H9 (cell line): Measurements from ENCODE around the gene POLR1C. TPM values are rescaled to one million over a fixed set of nuclear protein-coding genes. Genes with fewer than 3 reads are reported as not detected.

ENCODE experiments used
- DNase-seq: peaks from one replicate; pipeline ENCODE4 v3.0.0-alpha.2; 2017
- H2AFZ ChIP-seq: one replicate; pipeline ENCODE4 v1.6.1; 2013; ENCODE audit warnings: mild to moderate bottlenecking, low read length, control low read depth, moderate library complexity
- H2AK5ac ChIP-seq: 2 replicates; pipeline ENCODE4 v1.6.1; 2013; ENCODE audit warnings: low read length, control low read depth, mixed read lengths; ENCODE audit not compliant: insufficient read length
- H2BK120ac ChIP-seq: one replicate; pipeline ENCODE4 v1.6.1; 2013; ENCODE audit warnings: low read depth, mild to moderate bottlenecking, low read length, control low read depth, inconsistent platforms; ENCODE audit not compliant: poor library complexity, severe bottlenecking
- H2BK12ac ChIP-seq: 2 replicates; pipeline ENCODE4 v1.6.1; 2013; ENCODE audit warnings: low read length, control low read depth, mixed read lengths, low read depth; ENCODE audit not compliant: insufficient read length
- H2BK15ac ChIP-seq: 2 replicates; pipeline ENCODE4 v1.6.1; 2013; ENCODE audit warnings: low read depth, low read length, control low read depth
- H2BK20ac ChIP-seq: one replicate; pipeline ENCODE4 v1.6.1; 2013; ENCODE audit warnings: low read depth, mild to moderate bottlenecking, low read length, control low read depth, inconsistent platforms; ENCODE audit not compliant: poor library complexity, severe bottlenecking
- H2BK5ac ChIP-seq: 2 replicates; pipeline ENCODE4 v1.6.1; 2013; ENCODE audit warnings: low read length, control low read depth, mixed read lengths; ENCODE audit not compliant: insufficient read length
- H3K14ac ChIP-seq: 2 replicates; pipeline ENCODE4 v1.6.1; 2013; ENCODE audit warnings: low read length, control low read depth; ENCODE audit not compliant: insufficient read depth
- H3K18ac ChIP-seq: 2 replicates; pipeline ENCODE4 v1.6.1; 2013; ENCODE audit warnings: low read depth, mild to moderate bottlenecking, mixed read lengths, low read length, control low read depth; ENCODE audit not compliant: insufficient read length
- H3K23ac ChIP-seq: 2 replicates; pipeline ENCODE4 v1.6.1; 2013; ENCODE audit warnings: low read length, control low read depth, mixed read lengths, low read depth; ENCODE audit not compliant: insufficient read length
- H3K23me2 ChIP-seq: 2 replicates; pipeline ENCODE4 v1.6.1; 2013; ENCODE audit warnings: low read depth, mild to moderate bottlenecking, mixed read lengths, low read length, control low read depth; ENCODE audit not compliant: insufficient read length, poor library complexity, severe bottlenecking
- H3K27ac ChIP-seq: 2 replicates; pipeline ENCODE4 v1.5.1; 2013; ENCODE audit warnings: low read length, control low read depth, mixed read lengths, low read depth; ENCODE audit not compliant: insufficient read length
- H3K27me3 ChIP-seq: 2 replicates; pipeline ENCODE4 v1.6.1; 2013; ENCODE audit warnings: low read length, control low read depth, inconsistent platforms; ENCODE audit not compliant: insufficient read depth
- H3K4ac ChIP-seq: 2 replicates; pipeline ENCODE4 v1.6.1; 2013; ENCODE audit warnings: low read depth, mild to moderate bottlenecking, control low read depth, inconsistent platforms, low read length, moderate library complexity
- H3K4me1 ChIP-seq: 2 replicates; pipeline ENCODE4 v1.6.1; 2013; ENCODE audit warnings: low read length, control low read depth, inconsistent platforms; ENCODE audit not compliant: insufficient read depth
- H3K4me2 ChIP-seq: 2 replicates; pipeline ENCODE4 v1.6.1; 2013; ENCODE audit warnings: low read length, control low read depth, mixed read lengths; ENCODE audit not compliant: insufficient read length, insufficient read depth
- H3K56ac ChIP-seq: 2 replicates; pipeline ENCODE4 v1.6.1; 2013; ENCODE audit warnings: low read depth, mild to moderate bottlenecking, mixed read lengths, low read length, control low read depth; ENCODE audit not compliant: insufficient read length
- H3K79me1 ChIP-seq: 2 replicates; pipeline ENCODE4 v1.6.1; 2013; ENCODE audit warnings: low read depth, mild to moderate bottlenecking, moderate library complexity, low read length, control low read depth, inconsistent platforms; ENCODE audit not compliant: insufficient read depth, poor library complexity, severe bottlenecking
- H3K79me2 ChIP-seq: 2 replicates; pipeline ENCODE4 v1.6.1; 2013; ENCODE audit warnings: low read length, control low read depth, inconsistent platforms; ENCODE audit not compliant: insufficient read depth
- H3K9ac ChIP-seq: 2 replicates; pipeline ENCODE4 v1.6.1; 2013; ENCODE audit warnings: low read length, control low read depth, mixed read lengths; ENCODE audit not compliant: insufficient read length; ENCODE audit errors: extremely low read depth
- H3K9me3 ChIP-seq: one replicate; pipeline ENCODE4 v1.6.1; 2013; ENCODE audit warnings: low read depth, low read length, inconsistent platforms; ENCODE audit not compliant: control insufficient read depth
- H3T11ph ChIP-seq: one replicate; pipeline ENCODE4 v1.6.1; 2013; ENCODE audit warnings: mild to moderate bottlenecking, low read length, control low read depth, inconsistent platforms
- H4K20me1 ChIP-seq: one replicate; pipeline ENCODE4 v1.6.1; 2013; ENCODE audit not compliant: control insufficient read depth, insufficient read length, insufficient read depth
- H4K5ac ChIP-seq: 2 replicates; pipeline ENCODE4 v1.6.1; 2013; ENCODE audit warnings: low read depth, mild to moderate bottlenecking, mixed read lengths, low read length, control low read depth; ENCODE audit not compliant: insufficient read length
- H4K8ac ChIP-seq: replicated peaks from 2 replicates; pipeline ENCODE4 v1.6.1; 2013; ENCODE audit warnings: low read length, control low read depth, mixed read lengths, low read depth; ENCODE audit not compliant: insufficient read length
- H4K91ac ChIP-seq: 2 replicates; pipeline ENCODE4 v1.6.1; 2013; ENCODE audit warnings: low read depth, mild to moderate bottlenecking, moderate library complexity, mixed read lengths, low read length, control low read depth; ENCODE audit not compliant: insufficient read length
- H3K27ac Mint-ChIP-seq, 3 experiments: 2 replicates in 2 of 3; 3 replicates in 1 of 3; pipeline ENCODE4 v1.8.0; 2020 to 2021; ENCODE audit warnings: mixed read lengths in 3 of 3, mild to moderate bottlenecking in 1 of 3, moderate library complexity in 1 of 3
- H3K27me3 Mint-ChIP-seq: 2 replicates; pipeline ENCODE4 v1.8.0; 2021; ENCODE audit warnings: low read depth, mild to moderate bottlenecking, moderate library complexity, mixed read lengths
- H3K36me3 Mint-ChIP-seq, 3 experiments: 2 replicates in 2 of 3; 3 replicates in 1 of 3; pipeline ENCODE4 v1.8.0; 2020 to 2021; ENCODE audit warnings: low read depth in 3 of 3, mixed read lengths in 3 of 3; ENCODE audit not compliant: insufficient read depth in 1 of 3
- H3K4me1 Mint-ChIP-seq, 2 experiments: 2 replicates each; pipeline ENCODE4 v1.8.0; 2020; ENCODE audit warnings: mixed read lengths in 2 of 2
- H3K4me3 Mint-ChIP-seq, 2 experiments: 2 replicates in 1 of 2; 3 replicates in 1 of 2; pipeline ENCODE4 v1.8.0; 2020 to 2021; ENCODE audit warnings: mild to moderate bottlenecking in 2 of 2, mixed read lengths in 2 of 2, moderate library complexity in 1 of 2
- H3K9me3 Mint-ChIP-seq, 2 experiments: 2 replicates in 1 of 2; 3 replicates in 1 of 2; pipeline ENCODE4 v1.8.0; 2020; ENCODE audit warnings: mild to moderate bottlenecking in 2 of 2, mixed read lengths in 2 of 2, moderate library complexity in 1 of 2
- WGBS: extraction: QIAGEN DNeasy Blood & Tissue Kit; methylation state at CpG from one replicate; pipeline ENCODE4 v1.1.7; 2013; ENCODE audit warnings: missing lambda C conversion rate, low lambda C conversion rate, mixed read lengths; ENCODE audit not compliant: insufficient read length; ENCODE audit errors: extremely low coverage; 5-methylcytosine and 5-hydroxymethylcytosine counted together
- total RNA-seq: library from RNA; stranded (reverse); gene quantifications from 2 replicates; pipeline ENCODE4 v1.2.1, GENCODE V29; 2021
- TF ChIP-seq, protein P1 (sequence below): fragments of 200-600 bp; sonication (generic); conservative IDR thresholded peaks from 3 replicates; pipeline ENCODE4 v1.8.0; 2021; ENCODE audit warnings: antibody characterized with exemption, mild to moderate bottlenecking

The POLR1C gene
- total RNA-seq, 1 experiment from 2014 or later: 75.8 TPM

DNA sequence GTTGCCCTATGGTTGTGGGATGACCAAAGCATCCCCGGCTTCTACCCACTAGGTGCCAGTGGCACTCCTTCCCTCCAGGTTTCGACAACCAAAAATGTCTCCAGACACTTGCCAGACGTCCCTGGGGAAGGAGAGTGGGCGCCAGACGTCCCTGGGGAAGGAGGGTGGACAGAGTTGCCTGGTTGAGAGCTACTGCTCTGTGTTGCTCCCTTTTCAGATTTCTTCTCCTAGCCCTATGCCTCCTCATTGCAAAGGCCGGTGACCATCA is 19.8 kb upstream of the POLR1C start:
- no peaks in the 10 kb centered on the region for H3K23me2 ChIP-seq
- H2BK20ac ChIP-seq: no peak overlapping the region
- no peak overlapping the region for H2AFZ ChIP-seq
- Mint-ChIP-seq H3K27ac (no peak overlapping the region), H3K4me1 (peaks cover 27% of the 10 kb centered on the region in 2 experiments), H3K36me3 (peaks cover 15 to 44% (median 41%) of the 10 kb centered on the region in 3 experiments), H3K4me3 (no peak overlapping the region), H3K9me3 (no peaks in the 10 kb centered on the region), H3K27me3 (no peaks in the 10 kb centered on the region)
- H3K4me2 ChIP-seq: no peak overlapping the region
- no peak overlapping the region for H3K23ac ChIP-seq
- H3K27me3 ChIP-seq: no peaks in the 10 kb centered on the region
- TF ChIP-seq, protein P1, sequence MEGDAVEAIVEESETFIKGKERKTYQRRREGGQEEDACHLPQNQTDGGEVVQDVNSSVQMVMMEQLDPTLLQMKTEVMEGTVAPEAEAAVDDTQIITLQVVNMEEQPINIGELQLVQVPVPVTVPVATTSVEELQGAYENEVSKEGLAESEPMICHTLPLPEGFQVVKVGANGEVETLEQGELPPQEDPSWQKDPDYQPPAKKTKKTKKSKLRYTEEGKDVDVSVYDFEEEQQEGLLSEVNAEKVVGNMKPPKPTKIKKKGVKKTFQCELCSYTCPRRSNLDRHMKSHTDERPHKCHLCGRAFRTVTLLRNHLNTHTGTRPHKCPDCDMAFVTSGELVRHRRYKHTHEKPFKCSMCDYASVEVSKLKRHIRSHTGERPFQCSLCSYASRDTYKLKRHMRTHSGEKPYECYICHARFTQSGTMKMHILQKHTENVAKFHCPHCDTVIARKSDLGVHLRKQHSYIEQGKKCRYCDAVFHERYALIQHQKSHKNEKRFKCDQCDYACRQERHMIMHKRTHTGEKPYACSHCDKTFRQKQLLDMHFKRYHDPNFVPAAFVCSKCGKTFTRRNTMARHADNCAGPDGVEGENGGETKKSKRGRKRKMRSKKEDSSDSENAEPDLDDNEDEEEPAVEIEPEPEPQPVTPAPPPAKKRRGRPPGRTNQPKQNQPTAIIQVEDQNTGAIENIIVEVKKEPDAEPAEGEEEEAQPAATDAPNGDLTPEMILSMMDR: no peak
- no peak overlapping the region for H2BK5ac ChIP-seq
- WGBS: no CpG with 5 or more reads among the region's 6 CpGs
- H4K91ac ChIP-seq: no peak overlapping the region
- H3T11ph ChIP-seq: no peak overlapping the region
- H3K79me1 ChIP-seq: peaks cover 2% of the 10 kb centered on the region
- peaks cover 6% of the 10 kb centered on the region; the same call in 1 of the 2 replicates for H3K4me1 ChIP-seq
- no peak overlapping the region for H2AK5ac ChIP-seq
- no peak overlapping the region for H2BK15ac ChIP-seq
- no peaks in the 10 kb centered on the region for H3K9me3 ChIP-seq
- H2BK12ac ChIP-seq: peak overlapping the region; percentile 17
- H2BK120ac ChIP-seq: no peak overlapping the region
- no peak overlapping the region for H3K4ac ChIP-seq
- no peak overlapping the region for H4K5ac ChIP-seq
- peaks cover 2% of the 10 kb centered on the region for H4K20me1 ChIP-seq
- H3K9ac ChIP-seq: no peak overlapping the region
- no peaks in the 10 kb centered on the region; the same call in 1 of the 2 replicates for H3K79me2 ChIP-seq
- no peak overlapping the region for H3K14ac ChIP-seq
- H3K27ac ChIP-seq: no peak overlapping the region
- H4K8ac ChIP-seq: no peak overlapping the region
- no peak for DNase-seq
- no peak overlapping the region for H3K18ac ChIP-seq
- H3K56ac ChIP-seq: no peak overlapping the region
